ENCODE results near the gene ICAM5. TPM values are rescaled to one million over a fixed set of nuclear protein-coding genes. Genes with fewer than 3 reads are reported as not detected.
A peak's percentile ranks its signal among the peaks of the same experiment; 100 is the strongest.
"Not testable (repeated sequence)": the region's sequence is repeated elsewhere in the genome, so short reads cannot be mapped to it uniquely, and the experiment has no call there.

ICAM5 gene
- polyA plus RNA-seq, 4 donors, result 0.10 to 0.54 (median 0.52) TPM; not detected in 1

GRCh38 chr19:10329555-10329954, 39.8 kb downstream of the ICAM5 start:
- H3K4me1 ChIP-seq (ENCODE audit: control insufficient read depth in 3 of 3, insufficient read depth in 2 of 3, low read depth in 1 of 3, low read length in 2 of 3), result peaks cover 0 to 9% (median 0%) of the 10 kb centered on the region in 3 donors
- no peak for DNase-seq
- peaks cover 25 to 66% (median 28%) of the 10 kb centered on the region in 3 donors for H3K36me3 ChIP-seq (ENCODE audit: control insufficient read depth in 3 of 3, insufficient read depth in 2 of 3, low read depth in 1 of 3, low read length in 3 of 3)
- 93 to 95% (median 94%) methylated on average over 13 of the region's 13 CpGs for WGBS, 3 donors
- H3K4me3 ChIP-seq (ENCODE audit: low read depth in 1 of 3, low read length in 3 of 3), result no peak overlapping the region
- H3K27me3 ChIP-seq (ENCODE audit: control insufficient read depth in 3 of 3, insufficient read depth in 3 of 3, low read length in 3 of 3), result no peaks in the 10 kb centered on the region
- no peak overlapping the region for H3K27ac ChIP-seq (ENCODE audit: low read depth in 1 of 3, low read length in 2 of 3)
- no peaks in the 10 kb centered on the region for H3K9me3 ChIP-seq (ENCODE audit: control insufficient read depth in 2 of 2, insufficient read depth in 1 of 2, low read depth in 1 of 2, low read length in 1 of 2)
- FAIRE-seq, result no peak

DNA sequence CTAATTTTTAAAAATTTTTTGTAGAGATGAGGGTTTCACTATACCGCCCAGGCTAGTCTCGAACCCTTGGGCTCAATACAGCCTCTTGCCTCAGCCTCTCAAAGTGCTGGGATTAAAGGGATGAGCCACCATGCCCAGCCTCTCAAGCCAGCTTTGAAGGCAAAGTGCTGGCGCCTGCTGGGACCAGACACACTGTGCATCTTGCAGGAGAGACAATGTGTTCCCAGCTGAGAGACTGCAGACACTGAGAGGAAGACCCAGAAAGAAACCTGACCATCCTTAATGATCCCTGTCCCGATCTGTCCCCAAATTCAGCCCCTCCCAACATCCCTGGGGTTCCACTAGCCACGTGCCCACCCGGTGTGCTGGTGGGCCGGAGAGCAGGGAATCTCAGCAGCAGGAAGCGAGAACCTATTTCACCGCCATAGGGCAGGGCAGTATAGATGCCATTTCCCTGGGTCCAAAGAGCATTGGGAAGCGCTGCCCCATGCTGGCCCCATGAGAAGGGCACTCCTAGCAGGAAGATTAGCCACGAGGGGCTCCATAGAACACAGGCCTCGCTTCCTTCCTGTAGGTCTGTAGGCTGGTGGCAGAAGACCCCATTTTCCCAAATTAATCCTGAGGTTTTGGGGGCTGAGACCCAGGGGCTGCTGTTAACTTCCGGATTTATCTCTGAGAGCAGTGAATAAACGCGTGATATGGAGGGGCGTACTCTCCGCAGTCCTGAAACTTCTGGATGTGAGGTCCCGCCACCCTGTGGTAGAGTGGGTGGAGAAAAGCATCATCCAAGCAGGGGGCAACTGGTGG, 42.6 kb downstream of the ICAM5 start:
- DNase-seq (peak; percentile 85 to 91), FAIRE-seq (no peak)
- Histone ChIP-seq H3K4me1 (ENCODE audit: control insufficient read depth in 3 of 3, insufficient read depth in 2 of 3, low read depth in 1 of 3, low read length in 2 of 3) (peaks cover 0 to 13% (median 0%) of the 10 kb centered on the region in 3 donors), H3K27me3 (ENCODE audit: control insufficient read depth in 3 of 3, insufficient read depth in 3 of 3, low read length in 3 of 3) (no peaks in the 10 kb centered on the region), H3K4me3 (ENCODE audit: low read depth in 1 of 3, low read length in 3 of 3) (peak overlapping the region; percentile 84 to 90 (median 85)), H3K27ac (ENCODE audit: low read depth in 1 of 3, low read length in 2 of 3) (peak overlapping the region; percentile 60 to 94 (median 94)), H3K9me3 (ENCODE audit: control insufficient read depth in 2 of 2, insufficient read depth in 1 of 2, low read depth in 1 of 2, low read length in 1 of 2) (no peaks in the 10 kb centered on the region), H3K36me3 (ENCODE audit: control insufficient read depth in 3 of 3, insufficient read depth in 2 of 3, low read depth in 1 of 3, low read length in 3 of 3) (peaks cover 19 to 40% (median 20%) of the 10 kb centered on the region in 3 donors)
- 15 to 27% (median 16%) methylated on average over 18 of the region's 18 CpGs for WGBS, 3 donors

- peak; percentile 98 to 99 for DNase-seq
- H3K4me3 ChIP-seq (ENCODE audit: low read depth in 1 of 3, low read length in 3 of 3), result peak within 1 kb of the TSS; percentile 84 to 90 (median 85)
- no peak for FAIRE-seq
- H3K4me1 ChIP-seq (ENCODE audit: control insufficient read depth in 3 of 3, insufficient read depth in 2 of 3, low read depth in 1 of 3, low read length in 2 of 3), result peaks cover 0 to 13% (median 0%) of the 10 kb centered on the region in 3 donors
- no peaks in the 10 kb centered on the region for H3K9me3 ChIP-seq (ENCODE audit: control insufficient read depth in 2 of 2, insufficient read depth in 1 of 2, low read depth in 1 of 2, low read length in 1 of 2)
- peaks cover 14 to 32% (median 14%) of the 10 kb centered on the region in 3 donors for H3K36me3 ChIP-seq (ENCODE audit: control insufficient read depth in 3 of 3, insufficient read depth in 2 of 3, low read depth in 1 of 3, low read length in 3 of 3)
- peak within 1 kb of the TSS; percentile 73 to 94 (median 94) for H3K27ac ChIP-seq (ENCODE audit: low read depth in 1 of 3, low read length in 2 of 3)
- 1% methylated on average over 67 to 82 of the region's 82 CpGs for WGBS, 3 donors
- no peaks in the 10 kb centered on the region for H3K27me3 ChIP-seq (ENCODE audit: control insufficient read depth in 3 of 3, insufficient read depth in 3 of 3, low read length in 3 of 3)
Observed at GRCh38 chr19:10332965-10333757, 43.4 kb downstream of the ICAM5 start, which contains the start of gene RAVER1. RAVER1 (minus strand) TSS chr19:10333529; CDS start chr19:10333507, 22 bp downstream.

DNA sequence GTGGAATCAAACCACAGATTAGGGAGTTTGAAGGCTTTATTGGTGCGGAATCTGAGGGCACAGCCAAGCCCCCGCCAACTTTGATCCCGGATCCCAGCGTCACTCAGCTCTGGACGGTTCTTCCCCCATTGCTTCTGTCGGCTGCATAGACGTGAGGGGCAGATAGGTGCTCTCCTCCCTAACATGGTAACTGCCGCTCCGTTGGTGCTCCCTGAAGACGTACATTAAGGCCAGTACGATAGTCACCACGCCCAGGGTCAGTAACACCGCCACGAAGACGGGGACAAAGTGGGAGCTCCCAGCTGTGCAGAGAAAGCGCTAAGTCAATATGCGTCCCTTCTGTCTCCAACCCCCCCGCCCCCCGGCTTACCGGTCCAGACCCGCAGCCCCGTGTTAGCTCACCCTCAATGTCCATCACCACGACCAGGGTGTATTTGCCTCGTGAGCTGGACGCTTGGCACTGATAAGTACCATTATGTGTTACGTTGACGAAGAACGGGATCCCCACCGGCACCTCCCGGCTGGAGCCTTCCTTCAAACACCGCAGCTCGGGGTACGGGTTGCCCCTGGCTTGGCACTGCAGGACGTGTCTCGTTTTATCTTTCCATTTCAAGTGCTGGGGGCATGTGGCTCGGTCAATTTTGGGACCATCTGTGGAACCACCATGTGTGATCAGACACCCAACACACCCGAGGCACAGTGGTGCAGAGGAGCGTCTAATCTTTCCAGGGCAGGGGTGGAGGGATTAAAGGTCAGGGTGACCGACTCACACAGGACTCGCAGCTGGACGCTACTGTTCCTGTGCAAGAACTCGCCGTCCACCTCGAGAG, 44.2 kb downstream of the ICAM5 start:
- peaks cover 6 to 24% (median 10%) of the 10 kb centered on the region in 3 donors for H3K36me3 ChIP-seq (ENCODE audit: control insufficient read depth in 3 of 3, insufficient read depth in 2 of 3, low read depth in 1 of 3, low read length in 3 of 3)
- 11 to 22% (median 19%) methylated on average over 44 of the region's 44 CpGs for WGBS, 3 donors
- no peaks in the 10 kb centered on the region for H3K9me3 ChIP-seq (ENCODE audit: control insufficient read depth in 2 of 2, insufficient read depth in 1 of 2, low read depth in 1 of 2, low read length in 1 of 2)
- H3K27ac ChIP-seq (ENCODE audit: low read depth in 1 of 3, low read length in 2 of 3), result peak overlapping the region; percentile 73 to 94 (median 85)
- H3K27me3 ChIP-seq (ENCODE audit: control insufficient read depth in 3 of 3, insufficient read depth in 3 of 3, low read length in 3 of 3), result no peaks in the 10 kb centered on the region
- FAIRE-seq (no peak), DNase-seq (peak; percentile 60 to 66)
- H3K4me1 ChIP-seq (ENCODE audit: control insufficient read depth in 3 of 3, insufficient read depth in 2 of 3, low read depth in 1 of 3, low read length in 2 of 3), result peaks cover 0 to 13% (median 0%) of the 10 kb centered on the region in 3 donors
- peak overlapping the region; percentile 7 to 90 (median 85) for H3K4me3 ChIP-seq (ENCODE audit: low read depth in 1 of 3, low read length in 3 of 3)

DNA sequence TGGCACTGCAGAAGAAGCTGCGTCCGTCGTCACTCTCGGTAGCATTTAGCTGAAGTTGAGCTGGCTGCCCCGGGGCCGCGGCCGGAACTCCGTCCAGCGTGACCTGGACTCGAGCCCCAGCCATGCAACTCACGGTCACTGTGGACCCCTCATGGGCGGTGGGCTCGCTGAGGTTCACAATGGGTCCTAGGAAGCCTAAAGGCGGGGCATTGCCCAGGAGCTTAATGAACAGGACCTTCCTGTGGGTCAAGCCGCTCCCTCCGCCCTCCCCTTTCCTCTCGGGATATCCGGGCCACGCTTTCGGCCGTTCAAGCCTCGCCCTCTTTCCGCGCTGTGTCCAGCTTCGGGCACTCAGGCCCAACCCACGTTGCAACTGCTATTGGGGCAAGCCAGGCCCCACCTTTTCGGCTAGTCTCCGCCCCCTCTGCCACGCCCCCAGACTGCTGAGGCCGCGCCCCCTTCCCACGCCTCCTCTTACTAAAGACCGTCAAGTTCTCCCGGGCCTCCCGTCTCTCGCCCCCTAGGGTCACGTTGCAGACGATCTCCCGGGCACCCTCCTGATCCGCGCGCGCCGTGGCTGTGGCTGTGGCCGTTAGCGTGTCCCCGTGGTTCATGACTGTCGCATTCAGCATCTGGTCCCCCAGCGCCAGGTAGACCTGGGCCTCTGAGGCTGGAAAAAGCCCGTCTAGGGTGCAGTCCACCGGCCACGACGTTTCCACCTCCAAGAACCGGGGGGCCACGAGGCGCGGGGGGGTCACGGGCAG, 45.0 kb downstream of the ICAM5 start:
- peaks cover 0 to 16% (median 6%) of the 10 kb centered on the region in 3 donors for H3K36me3 ChIP-seq (ENCODE audit: control insufficient read depth in 3 of 3, insufficient read depth in 2 of 3, low read depth in 1 of 3, low read length in 3 of 3)
- H3K27me3 ChIP-seq (ENCODE audit: control insufficient read depth in 3 of 3, insufficient read depth in 3 of 3, low read length in 3 of 3), result no peaks in the 10 kb centered on the region
- FAIRE-seq, result no peak
- peaks cover 0 to 13% (median 0%) of the 10 kb centered on the region in 3 donors for H3K4me1 ChIP-seq (ENCODE audit: control insufficient read depth in 3 of 3, insufficient read depth in 2 of 3, low read depth in 1 of 3, low read length in 2 of 3)
- WGBS, 3 donors, result 18 to 27% (median 19%) methylated on average over 56 to 59 of the region's 59 CpGs
- DNase-seq, result peak; percentile 94 to 96
- H3K9me3 ChIP-seq (ENCODE audit: control insufficient read depth in 2 of 2, insufficient read depth in 1 of 2, low read depth in 1 of 2, low read length in 1 of 2), result no peaks in the 10 kb centered on the region
- H3K27ac ChIP-seq (ENCODE audit: low read depth in 1 of 3, low read length in 2 of 3), result peak overlapping the region; percentile 20 to 85 (median 73)
- peak overlapping the region in 2 of 3 donors; percentile 85 to 90 for H3K4me3 ChIP-seq (ENCODE audit: low read depth in 1 of 3, low read length in 3 of 3)

DNA sequence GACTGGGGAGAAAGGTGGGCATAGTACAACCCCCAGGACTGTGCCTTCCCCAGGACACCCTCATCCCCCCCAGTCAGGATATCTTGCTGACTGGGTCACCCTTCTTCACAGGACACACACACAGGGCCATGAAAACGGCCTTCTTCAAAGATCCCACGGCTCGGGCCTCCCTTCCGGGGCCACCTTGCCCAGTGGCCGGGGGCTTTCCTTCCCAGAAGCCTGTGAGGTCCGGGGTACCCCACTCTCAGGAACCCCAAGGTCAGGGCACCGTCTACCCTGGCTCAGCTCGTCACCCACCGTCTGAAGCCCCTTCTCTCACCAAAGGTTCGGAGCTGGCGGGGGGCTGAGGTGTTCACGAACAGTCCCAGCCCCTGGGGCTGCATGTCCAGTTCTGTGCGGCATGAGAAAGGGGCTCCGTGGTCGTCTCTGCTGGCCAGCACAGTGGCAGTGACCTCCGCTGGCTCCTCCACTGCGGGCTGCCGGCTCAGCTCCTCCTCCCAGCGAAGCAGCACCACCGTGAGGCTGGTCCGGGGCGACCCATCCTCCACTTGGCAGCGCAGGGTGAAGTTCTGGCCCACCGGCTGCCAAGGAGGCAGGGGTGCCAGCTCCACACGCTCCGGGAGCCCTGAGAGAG, 45.7 kb downstream of the ICAM5 start:
- no peaks in the 10 kb centered on the region for H3K9me3 ChIP-seq (ENCODE audit: control insufficient read depth in 2 of 2, insufficient read depth in 1 of 2, low read depth in 1 of 2, low read length in 1 of 2)
- peak overlapping the region in 2 of 3 donors; percentile 85 to 90 for H3K4me3 ChIP-seq (ENCODE audit: low read depth in 1 of 3, low read length in 3 of 3)
- peak overlapping the region in 1 of 3 donors; percentile 15 for H3K27ac ChIP-seq (ENCODE audit: low read depth in 1 of 3, low read length in 2 of 3)
- WGBS, 3 donors, result 60 to 76% (median 72%) methylated on average over 21 to 26 of the region's 26 CpGs
- FAIRE-seq (no peak), DNase-seq (no peak)
- peaks cover 0 to 9% (median under 1%) of the 10 kb centered on the region in 3 donors for H3K36me3 ChIP-seq (ENCODE audit: control insufficient read depth in 3 of 3, insufficient read depth in 2 of 3, low read depth in 1 of 3, low read length in 3 of 3)
- peaks cover 0 to 13% (median 0%) of the 10 kb centered on the region in 3 donors for H3K4me1 ChIP-seq (ENCODE audit: control insufficient read depth in 3 of 3, insufficient read depth in 2 of 3, low read depth in 1 of 3, low read length in 2 of 3)
- no peaks in the 10 kb centered on the region for H3K27me3 ChIP-seq (ENCODE audit: control insufficient read depth in 3 of 3, insufficient read depth in 3 of 3, low read length in 3 of 3)

- not testable (repeated sequence) for H3K9me3 ChIP-seq (ENCODE audit: control insufficient read depth in 2 of 2, insufficient read depth in 1 of 2, low read depth in 1 of 2, low read length in 1 of 2); H3K27me3 ChIP-seq (ENCODE audit: control insufficient read depth in 3 of 3, insufficient read depth in 3 of 3, low read length in 3 of 3); DNase-seq; FAIRE-seq; H3K27ac ChIP-seq (ENCODE audit: low read depth in 1 of 3, low read length in 2 of 3); H3K36me3 ChIP-seq (ENCODE audit: control insufficient read depth in 3 of 3, insufficient read depth in 2 of 3, low read depth in 1 of 3, low read length in 3 of 3); H3K4me3 ChIP-seq (ENCODE audit: low read depth in 1 of 3, low read length in 3 of 3); H3K4me1 ChIP-seq (ENCODE audit: control insufficient read depth in 3 of 3, insufficient read depth in 2 of 3, low read depth in 1 of 3, low read length in 2 of 3)
- WGBS, 3 donors, result 92 to 94% (median 94%) methylated on average over 9 of the region's 9 CpGs
Observed at GRCh38 chr19:10336725-10337124, 47.0 kb downstream of the ICAM5 start.
